ENCODE results near the gene COQ7.

COQ7 gene

GRCh38 chr16:19113577-19114358, 46.4 kb downstream of the COQ7 start, which contains the start of gene ITPRIPL2:
Gene ITPRIPL2, plus strand, starts transcription at chr16:19113964. Its CDS starts 498 bp downstream, at chr16:19114462.
- peak; percentile 93 for DNase-seq

GRCh38 chr16:19114359-19115147, 47.1 kb downstream of the COQ7 start:
- peak; percentile 75 for DNase-seq

GRCh38 chr16:19115148-19116021, 48.0 kb downstream of the COQ7 start:
- DNase-seq: no peak

DNA sequence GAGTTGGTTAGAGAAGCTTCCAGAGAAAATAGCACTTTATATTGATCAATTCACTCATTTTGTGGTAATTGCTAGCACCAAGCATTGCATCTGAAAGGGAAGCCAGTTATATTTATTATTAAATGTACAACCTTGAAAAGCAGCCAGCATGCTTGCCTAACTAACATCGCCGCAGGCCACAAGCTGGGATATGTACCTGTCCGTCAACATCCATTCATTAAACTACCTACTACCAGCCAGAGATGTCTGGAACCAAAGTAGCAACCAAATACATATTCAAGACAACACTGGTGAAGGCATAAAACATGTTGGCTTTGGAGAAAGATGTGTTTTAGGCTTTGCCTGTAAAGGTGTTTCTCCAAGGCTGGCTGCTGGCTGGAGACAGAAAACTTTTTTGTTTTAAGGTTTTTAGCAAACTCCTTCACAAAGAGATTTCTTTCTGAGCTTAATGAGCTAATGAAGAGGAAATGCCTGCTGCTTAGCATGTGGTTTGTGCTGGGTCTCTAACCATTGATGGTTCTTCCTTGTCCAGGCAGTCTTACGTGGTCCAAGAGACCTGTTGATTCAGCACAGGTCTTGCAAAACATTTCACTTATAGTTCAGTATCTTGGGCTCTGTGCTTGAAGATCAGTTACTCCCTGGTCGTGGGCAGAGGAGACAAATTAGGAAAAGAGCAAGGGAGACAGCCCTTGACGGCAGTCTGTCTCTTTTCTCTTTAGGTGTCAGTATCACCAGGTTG, 49.5 kb downstream of the COQ7 start:
- no peak for DNase-seq

- peak; percentile 74 for DNase-seq
Observed at GRCh38 chr16:19118938-19119431, 51.6 kb downstream of the COQ7 start.

GRCh38 chr16:19119564-19119963, 52.1 kb downstream of the COQ7 start:
- DNase-seq: no peak

DNA sequence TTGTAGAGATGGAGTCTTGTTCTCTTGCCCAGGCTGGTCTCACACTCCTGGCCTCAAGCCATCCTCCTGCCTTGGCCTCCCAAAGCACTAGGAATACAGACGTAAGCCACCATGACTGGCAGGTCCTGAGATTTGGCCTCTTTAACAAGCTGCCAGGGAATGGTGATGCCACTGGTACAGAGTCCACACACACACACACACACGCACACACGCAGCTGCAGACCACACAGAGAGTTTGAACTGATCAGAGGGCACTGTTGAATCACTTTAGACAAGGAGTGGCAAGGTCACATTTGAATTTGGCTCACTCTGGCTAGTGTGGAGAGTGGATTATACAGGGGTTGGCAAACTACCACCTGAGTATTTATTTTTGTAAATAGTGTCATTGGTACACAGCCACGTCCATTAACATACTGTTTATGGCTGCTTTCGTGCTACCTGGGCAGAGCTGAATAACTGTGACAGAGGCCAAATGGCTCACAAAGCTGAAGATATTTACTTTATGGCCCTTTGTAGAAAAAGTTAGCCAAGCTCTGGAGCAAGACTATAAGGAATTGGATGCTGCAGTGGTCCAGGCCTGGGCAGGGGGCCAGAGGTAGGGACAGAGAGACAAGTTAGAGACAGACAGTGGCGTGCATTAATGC, 56.2 kb downstream of the COQ7 start:
- no peak for DNase-seq

DNA sequence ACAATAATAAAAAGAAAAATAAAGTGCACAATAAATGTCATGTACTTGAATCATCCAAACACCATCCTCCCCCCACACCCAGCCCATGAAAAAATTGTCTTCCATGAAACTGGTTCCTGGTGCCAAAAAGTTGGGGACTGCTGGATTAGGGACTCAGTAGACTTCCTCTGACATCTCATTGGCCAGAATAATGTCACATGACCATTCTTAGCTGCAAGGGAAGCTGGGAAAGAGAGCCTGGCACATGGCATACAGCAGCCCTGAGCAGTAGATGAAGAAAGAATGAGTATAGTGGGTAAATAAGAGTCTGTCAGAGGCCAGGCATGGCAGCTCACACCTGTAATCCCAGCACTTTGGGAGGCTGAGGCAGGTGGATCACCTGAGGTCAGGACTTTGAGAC, 58.9 kb downstream of the COQ7 start:
- DNase-seq: no peak

GRCh38 chr16:19127205-19127604, 59.8 kb downstream of the COQ7 start:
- no peak for DNase-seq

DNA sequence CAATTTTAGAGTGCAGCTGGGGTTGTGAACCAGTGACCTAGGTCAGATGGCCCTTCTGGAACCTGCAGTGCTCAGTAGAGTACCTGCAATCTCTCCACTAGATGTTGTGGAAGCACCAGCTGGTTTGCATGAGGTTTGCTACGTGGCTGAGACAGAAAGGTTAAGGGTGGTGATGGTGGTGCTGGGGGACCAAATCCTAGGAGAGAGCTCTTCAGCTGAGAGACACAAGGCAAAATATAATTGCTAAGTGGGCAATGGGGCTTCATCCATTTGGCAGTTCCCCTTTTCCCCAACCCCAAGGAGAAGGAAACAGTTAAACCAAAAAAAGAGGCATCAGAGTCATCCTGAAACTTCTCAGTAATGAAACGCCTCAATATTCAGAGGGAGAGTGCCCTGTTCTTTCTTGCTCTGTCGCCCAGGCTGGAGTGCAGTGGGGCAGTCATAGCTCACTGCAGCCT, 60.3 kb downstream of the COQ7 start:
- DNase-seq: no peak

GRCh38 chr16:19128454-19129200, 61.2 kb downstream of the COQ7 start:
- no peak for DNase-seq
